SKM-1 treated with dmso at 0.1 percent for 144 hours (cell line): Measurements from ENCODE around the gene TMPO.
A peak's percentile ranks its signal among the peaks of the same experiment; 100 is the strongest.
"Not testable (repeated sequence)": the region's sequence is repeated elsewhere in the genome, so short reads cannot be mapped to it uniquely, and the experiment has no call there.

Experiments
- DNase-seq: peaks from one replicate; lab custom pipeline; 2025; ENCODE audit not compliant: unreplicated experiment; lab: John Stamatoyannopoulos, UW

TMPO gene

GRCh38 chr12:98515287-98516110 is at the start of gene TMPO:
TSS of gene TMPO (plus strand) at chr12:98515590. CDS start at chr12:98515868, 278 bp downstream.
- peak; percentile 58 for DNase-seq

GRCh38 chr12:98465950-98466602 is 49.3 kb upstream of the TMPO start:
- DNase-seq: no peak

GRCh38 chr12:98466640-98467400 is 48.6 kb upstream of the TMPO start:
- no peak for DNase-seq

- DNase-seq: no peak
Measured at GRCh38 chr12:98469109-98469508, 46.3 kb upstream of the TMPO start.

- peak; percentile 14 for DNase-seq
Measured at GRCh38 chr12:98470469-98471082, 44.8 kb upstream of the TMPO start.

GRCh38 chr12:98471085-98471484 is 44.3 kb upstream of the TMPO start:
- no peak for DNase-seq

GRCh38 chr12:98475565-98475908 is 39.9 kb upstream of the TMPO start:
- no peak for DNase-seq

GRCh38 chr12:98478606-98479005 is 36.8 kb upstream of the TMPO start:
- no peak for DNase-seq

GRCh38 chr12:98483621-98484503 is 31.5 kb upstream of the TMPO start:
- no peak for DNase-seq

GRCh38 chr12:98485792-98486340 is 29.5 kb upstream of the TMPO start:
- DNase-seq: no peak

GRCh38 chr12:98488416-98488815 is 27.0 kb upstream of the TMPO start:
- not testable (repeated sequence) for DNase-seq

- DNase-seq: no peak
Measured at GRCh38 chr12:98489176-98489575, 26.2 kb upstream of the TMPO start.

GRCh38 chr12:98490501-98491453 is 24.6 kb upstream of the TMPO start:
- DNase-seq: peak; percentile 40

- no peak for DNase-seq
Measured at GRCh38 chr12:98492580-98493140, 22.7 kb upstream of the TMPO start.

- DNase-seq: not testable (repeated sequence)
Measured at GRCh38 chr12:98501266-98501629, 14.1 kb upstream of the TMPO start.

- peak; percentile 58 for DNase-seq
Measured at GRCh38 chr12:98503342-98503591, 12.1 kb upstream of the TMPO start.

- DNase-seq: peak; percentile 61
Measured at GRCh38 chr12:98503592-98504367, 11.6 kb upstream of the TMPO start.

GRCh38 chr12:98504368-98504617 is 11.1 kb upstream of the TMPO start:
- DNase-seq: no peak

GRCh38 chr12:98509063-98509462 is 6.3 kb upstream of the TMPO start:
- no peak for DNase-seq
